ENCODE data around the gene APOA1.
A peak's percentile ranks its signal among the peaks of the same experiment; 100 is the strongest.
"Not testable (repeated sequence)": the region's sequence is repeated elsewhere in the genome, so short reads cannot be mapped to it uniquely, and the experiment has no call there.

APOA1 gene

GRCh38 chr11:116813781-116814471 lies 23.5 kb downstream of the APOA1 start:
- no peak for DNase-seq (ENCODE audit: low read depth in 2 of 2)

DNA sequence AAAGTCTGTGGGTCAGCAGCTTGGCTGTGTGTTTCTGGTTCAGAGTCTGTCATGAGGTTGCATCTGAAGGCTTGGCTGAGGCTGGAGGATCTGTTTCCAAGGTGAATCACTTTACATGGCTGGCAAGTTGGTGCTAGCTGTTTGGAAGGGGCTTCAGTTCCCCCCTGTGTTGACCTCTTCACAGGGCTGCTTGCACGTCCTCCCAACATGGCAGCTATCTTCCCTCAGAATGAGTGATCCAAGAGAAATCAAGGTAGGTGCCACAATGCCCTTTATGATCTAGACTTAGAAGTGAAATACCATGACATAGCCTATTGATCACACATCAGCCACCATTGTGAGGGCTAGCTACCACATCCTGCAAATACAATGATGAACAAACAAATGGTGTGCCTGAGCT lies 24.3 kb downstream of the APOA1 start:
- no peak for DNase-seq (ENCODE audit: low read depth in 2 of 2)

GRCh38 chr11:116812109-116812508 lies 25.3 kb downstream of the APOA1 start:
- no peak for DNase-seq (ENCODE audit: low read depth in 2 of 2)

GRCh38 chr11:116811194-116811593 lies 26.2 kb downstream of the APOA1 start:
- DNase-seq (ENCODE audit: low read depth in 2 of 2): no peak

DNA sequence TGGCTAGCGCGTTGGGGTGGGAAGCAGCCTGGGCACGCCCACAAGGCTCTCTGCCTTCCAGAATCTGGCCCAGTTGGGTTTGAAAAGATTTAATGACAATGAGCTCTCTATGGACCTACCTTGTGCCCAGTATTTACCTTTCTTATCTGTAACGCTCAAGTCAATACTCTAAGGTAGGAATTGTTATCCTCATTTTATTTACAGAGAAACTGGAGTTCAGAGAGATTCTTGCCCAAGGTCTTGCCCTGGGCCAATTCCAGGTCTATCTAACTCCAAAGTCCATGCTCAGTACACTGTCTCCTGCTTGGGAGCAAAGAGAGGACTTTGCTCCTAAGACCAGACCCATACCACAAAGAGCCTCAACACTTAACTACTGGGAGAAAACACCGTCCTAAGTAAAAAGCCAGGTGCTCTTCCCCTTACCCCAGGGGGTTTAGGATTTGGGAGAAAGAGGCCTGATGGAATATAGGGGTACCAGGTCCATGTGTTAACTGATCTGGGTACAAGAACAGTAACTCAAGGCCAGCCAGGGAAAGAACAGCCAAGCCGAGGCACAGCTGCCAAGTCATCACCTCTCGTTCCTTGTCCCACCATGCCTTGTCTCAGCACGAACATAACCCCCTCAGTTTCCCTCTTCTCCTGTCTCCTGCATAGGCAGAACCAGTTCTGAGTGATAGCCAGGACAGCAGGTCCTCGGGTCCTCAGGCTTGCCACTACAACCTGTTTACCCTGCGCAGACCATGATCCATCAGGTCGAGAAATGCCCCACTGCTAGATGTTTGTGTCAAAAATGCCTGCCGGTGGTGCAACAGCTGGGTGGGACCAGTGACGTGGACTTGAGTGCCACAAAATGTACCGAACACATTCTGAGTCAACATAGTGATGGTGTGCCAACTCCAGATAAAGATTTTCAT lies 28.9 kb downstream of the APOA1 start:
- no peak for DNase-seq (ENCODE audit: low read depth in 2 of 2)

DNA sequence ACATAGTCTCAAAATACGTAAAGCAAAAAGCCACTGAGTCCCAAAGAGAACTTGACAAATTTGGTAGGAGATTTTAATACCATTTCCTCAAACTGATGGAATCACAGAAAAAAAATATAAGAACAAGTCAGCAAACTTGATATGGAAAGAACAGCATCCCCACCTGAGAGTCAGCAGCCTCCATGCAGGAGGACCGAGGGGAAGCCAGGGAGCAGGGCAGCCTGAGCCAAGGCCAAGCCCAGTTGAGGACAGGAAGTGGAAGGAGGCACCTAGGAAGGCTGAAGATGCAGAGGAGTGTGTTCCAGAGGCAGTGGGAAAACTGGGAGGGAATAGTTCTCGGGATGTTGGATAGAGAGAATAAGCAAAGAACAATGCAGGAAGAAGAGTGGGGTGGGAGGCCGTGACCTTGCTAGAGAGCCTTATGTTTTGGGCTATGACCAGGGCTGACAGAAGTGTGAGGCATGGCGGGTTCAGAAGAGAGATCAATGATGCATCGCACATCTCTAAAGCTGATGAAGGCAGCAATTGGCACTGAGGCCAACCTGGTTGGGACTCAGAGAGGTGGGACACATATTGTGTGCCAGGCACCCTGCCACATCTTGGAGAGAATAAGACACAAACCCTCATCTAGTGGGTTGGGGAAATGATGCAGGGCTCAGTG lies 29.7 kb downstream of the APOA1 start:
- no peak for DNase-seq (ENCODE audit: low read depth in 2 of 2)

DNA sequence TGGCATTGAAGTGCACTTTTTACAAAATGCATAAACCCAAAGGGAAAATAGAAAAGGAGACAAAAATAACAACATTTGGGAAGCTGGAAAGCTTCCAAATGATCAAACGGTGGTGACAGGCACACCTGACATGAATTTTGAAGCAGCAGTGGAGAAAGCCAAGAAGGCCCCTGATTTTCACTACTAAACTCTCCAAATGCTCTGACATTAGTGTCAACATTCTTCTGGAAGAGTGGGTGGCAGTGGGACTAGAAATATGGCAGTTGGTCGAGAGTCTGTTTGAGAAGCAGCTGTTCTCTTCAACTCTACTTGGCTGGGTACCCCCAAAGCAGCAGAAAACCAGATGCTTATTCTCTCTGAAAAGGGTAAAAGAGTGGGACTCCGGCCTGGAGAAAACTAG lies 33.4 kb downstream of the APOA1 start:
- DNase-seq (ENCODE audit: low read depth in 2 of 2): no peak

- not testable (repeated sequence) for DNase-seq (ENCODE audit: low read depth in 2 of 2)
Measured at GRCh38 chr11:116801662-116802061, 35.8 kb downstream of the APOA1 start.

GRCh38 chr11:116800610-116801009 lies 36.8 kb downstream of the APOA1 start:
- no peak for DNase-seq (ENCODE audit: low read depth in 2 of 2)

DNA sequence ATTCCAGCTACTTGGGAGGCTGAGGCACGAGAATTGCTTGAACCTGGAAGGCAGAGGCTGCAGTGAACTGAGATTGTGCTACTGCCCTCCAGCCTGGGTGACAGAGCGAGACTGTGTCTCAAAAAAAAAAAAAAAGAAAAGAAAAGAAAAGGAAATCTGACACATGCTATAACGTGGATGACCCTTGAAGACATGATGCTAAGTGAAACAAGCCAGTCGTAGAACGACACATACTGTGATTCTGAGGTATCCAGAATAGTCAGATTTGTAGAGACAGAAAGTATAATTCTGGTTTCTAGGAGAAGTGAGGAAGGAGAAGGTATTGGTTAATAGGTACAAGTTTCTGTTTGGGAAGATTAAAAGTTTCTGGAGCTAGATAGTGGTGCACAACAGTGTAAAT lies 39.1 kb downstream of the APOA1 start:
- DNase-seq (ENCODE audit: low read depth in 2 of 2): no peak

DNA sequence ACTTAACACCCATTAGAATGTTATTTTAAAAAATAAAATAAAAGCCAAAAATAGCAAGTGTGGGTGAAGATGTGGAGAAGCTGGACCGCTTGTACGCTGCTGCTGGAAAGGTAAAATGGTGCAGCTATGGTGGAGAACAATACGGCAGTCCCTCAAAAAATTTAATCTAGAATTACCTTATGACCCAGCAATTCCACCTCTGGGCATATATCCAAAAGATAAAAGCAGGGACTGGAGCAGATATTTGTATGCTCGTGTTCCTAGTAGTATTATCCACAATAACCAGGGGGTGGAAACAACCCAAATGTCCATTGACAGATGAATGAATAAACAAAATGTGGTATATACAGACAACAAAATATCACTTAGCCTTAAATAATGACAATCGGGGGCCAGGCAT lies 39.6 kb downstream of the APOA1 start:
- no peak for DNase-seq (ENCODE audit: low read depth in 2 of 2)

DNA sequence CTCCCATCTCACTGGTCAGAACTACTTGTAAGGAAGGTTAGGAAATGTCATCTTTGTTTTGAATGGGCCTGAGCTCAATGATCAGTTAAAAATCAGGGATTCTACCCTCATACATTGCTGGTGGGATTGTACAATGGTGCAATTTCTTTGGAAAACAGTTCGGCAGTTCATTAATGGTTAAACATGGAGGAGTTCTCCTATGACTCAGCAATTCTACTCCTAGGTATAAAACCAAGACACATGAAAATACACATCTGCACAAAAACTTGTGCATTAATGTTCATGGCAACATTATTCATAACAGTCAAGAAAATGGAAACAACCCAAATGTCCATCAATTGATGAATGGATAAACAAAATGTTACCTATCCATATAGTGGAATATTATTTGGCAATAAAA lies 40.9 kb downstream of the APOA1 start:
- DNase-seq (ENCODE audit: low read depth in 2 of 2): no peak

DNA sequence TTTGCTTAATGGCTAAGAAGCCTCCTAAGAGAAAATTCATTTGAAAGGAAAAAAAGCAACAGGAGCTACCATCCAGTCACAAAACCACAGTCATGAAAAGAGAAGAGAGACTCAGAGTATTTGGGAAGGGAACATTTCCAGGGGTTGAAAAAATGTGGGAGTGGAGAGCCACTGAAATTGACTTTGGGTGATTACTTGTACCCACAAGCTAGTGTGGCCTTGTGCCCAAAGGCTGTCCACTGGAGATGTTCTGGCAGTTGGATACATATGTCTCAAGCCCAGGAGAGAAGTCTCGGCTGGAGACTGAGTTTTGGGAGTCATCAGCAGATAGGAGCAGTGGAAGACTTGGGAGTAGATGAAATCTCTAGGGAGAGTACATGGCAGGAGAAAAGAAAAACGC lies 42.6 kb downstream of the APOA1 start:
- DNase-seq (ENCODE audit: low read depth in 2 of 2): no peak

DNA sequence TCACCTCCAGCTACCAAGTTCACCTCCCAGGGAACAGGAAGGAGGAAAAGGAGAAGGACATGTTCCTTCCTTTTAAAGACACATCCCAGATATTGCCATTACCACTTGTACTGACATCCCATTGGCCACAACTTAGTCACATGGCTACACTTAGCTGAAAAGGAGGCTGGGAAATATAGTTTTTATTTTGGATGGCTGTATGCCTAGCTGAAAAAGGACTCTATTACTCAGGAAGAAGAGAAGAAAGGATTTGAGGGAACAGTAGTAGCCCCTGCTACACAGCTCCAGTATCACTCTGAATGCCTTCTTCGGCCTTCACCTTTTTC lies 43.7 kb downstream of the APOA1 start:
- no peak for DNase-seq (ENCODE audit: low read depth in 2 of 2)

- no peak for DNase-seq (ENCODE audit: low read depth in 2 of 2)
Measured at GRCh38 chr11:116792869-116793771, 44.3 kb downstream of the APOA1 start.

DNA sequence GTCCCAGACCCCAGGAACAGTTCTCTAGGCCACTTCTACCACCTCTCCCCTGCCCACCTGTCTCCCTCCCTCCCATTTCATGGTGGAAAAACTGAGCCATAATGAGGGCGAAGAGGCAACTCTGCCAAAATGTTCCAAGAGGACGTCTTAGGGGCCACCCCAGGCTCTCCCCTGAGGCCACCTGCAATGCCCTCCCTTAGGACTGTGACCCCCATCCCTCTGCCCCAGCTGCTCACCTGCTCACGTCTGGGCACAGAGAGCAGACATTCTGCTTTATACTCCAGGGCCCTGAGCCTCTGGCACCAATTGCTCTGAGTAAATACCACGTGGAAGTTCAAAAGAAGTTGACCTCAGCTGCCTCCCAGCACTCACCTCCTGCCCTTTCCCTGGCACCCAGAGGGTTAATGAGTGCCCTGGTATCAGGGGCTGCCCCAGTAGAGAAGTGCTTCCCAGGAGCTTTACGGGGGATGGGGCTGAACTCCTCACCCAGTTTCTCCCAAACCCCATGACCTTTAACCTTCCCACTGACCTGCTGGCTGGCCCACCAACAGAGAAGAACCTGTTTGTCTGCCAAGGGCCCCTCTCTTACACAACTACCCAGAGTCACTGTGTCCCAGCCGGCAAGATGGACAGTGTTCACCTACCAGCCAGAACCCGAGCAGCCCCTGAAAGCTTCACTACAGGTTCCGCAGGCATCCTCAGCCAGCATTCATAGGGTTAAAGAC lies 45.1 kb downstream of the APOA1 start:
- DNase-seq (ENCODE audit: low read depth in 2 of 2): no peak

DNA sequence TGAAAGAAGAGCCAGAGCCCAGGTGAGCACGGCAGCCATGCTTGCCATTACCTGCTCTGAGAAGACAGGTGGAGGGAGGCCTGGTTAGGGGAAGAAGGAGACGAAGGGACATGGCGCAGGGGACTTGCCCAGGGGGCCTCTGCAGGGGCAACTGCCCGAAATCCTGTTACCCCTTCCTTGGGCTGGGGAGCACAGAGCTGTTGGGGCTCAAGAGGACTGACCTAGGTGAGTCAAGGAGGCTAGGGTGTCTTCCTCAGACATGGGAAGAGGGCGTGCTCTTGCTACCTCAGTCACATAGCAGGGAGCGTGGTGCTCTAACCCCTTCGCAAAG lies 45.6 kb downstream of the APOA1 start, which contains the start of gene APOA5:
APOA5 (minus strand) TSS at position 67 of the 331 bp plus-strand sequence; CDS start at position 48, 19 bp downstream.
- DNase-seq (ENCODE audit: low read depth in 2 of 2): no peak

DNA sequence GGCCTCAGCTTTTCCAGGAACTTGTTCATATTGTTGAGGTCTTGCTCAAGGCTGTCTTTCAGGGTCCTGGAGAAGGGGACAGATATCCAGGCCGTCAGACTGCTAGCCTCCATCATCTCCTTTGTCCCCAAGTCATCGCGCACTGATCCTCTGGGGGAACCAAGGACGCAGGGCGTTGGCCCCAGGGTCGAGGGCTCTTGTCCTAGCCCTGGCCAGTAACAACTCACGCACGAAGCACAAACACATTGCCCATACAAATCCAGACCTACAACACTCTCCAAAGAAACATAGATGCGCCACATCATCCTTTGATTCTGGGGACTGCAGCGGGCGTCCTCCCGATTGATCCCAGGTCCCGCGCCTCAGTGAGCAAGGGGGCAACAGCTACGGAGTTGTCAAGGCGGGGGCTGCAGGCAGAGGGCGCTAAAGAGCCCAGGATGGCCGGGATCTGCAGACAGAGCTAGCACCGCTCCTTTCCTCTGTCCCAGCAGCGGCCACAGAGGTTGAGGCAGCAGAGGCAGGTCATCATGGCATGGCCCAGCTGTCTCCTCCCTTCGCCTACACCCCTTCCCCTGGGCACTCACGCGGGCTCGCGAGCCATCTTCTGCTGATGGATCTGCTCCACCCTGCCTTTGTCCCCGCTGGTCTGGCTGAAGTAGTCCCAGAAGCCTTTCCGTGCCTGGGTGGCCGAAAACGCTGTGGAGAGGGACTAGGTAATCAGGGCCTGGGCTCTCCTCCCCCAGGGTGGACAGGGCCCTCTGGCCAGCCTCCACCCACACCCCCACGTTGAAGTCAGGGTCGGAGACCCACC lies 46.2 kb downstream of the APOA1 start:
- DNase-seq (ENCODE audit: low read depth in 2 of 2): peak; percentile 55 to 59

DNA sequence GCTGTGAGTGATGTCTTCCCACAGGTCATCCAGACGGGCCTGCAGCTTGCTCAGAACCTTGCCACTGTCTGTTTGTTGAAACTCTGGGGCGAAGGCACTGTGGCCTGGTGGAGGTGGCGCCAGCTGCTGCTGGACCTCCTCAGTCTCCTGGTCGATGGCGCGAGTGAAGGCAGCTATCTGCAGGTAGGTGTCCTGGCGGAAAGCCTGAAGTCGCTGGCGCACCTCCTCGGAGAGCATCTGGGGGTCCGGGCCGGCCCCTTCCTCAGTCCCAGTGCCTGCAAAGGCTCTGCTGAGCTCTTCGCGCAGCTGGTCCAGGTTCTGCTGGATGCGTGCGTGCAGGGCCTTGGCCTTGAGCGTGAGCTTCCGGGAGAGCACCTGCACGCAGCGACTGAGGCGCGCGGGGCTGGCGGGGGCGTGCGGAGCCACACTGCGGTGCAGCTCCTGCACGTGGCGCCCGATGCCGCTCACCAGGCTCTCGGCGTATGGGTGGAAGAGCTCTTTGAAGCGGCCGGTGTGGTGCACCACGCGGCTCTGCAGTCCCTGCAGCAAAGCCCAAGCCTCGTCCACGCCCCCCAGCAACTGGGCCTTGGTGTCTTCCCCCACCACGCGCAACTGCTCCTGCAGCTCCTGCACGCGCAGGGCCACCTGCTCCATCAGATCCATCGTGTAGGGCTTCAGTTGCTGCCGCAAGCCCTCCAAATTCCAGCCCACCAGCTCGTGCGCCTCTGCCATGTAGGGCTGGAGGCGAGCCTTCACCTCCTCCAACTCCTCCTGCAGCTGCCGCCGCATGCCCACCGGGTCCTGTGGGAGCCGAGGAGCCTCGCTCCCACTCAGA lies 47.0 kb downstream of the APOA1 start:
- DNase-seq (ENCODE audit: low read depth in 2 of 2): no peak

Measured in stimulated activated CD8-positive, alpha-beta memory T cell treated with anti-CD3 and anti-CD28 coated beads, Interleukin-7, amount 100 ng/mL, for 1 hour (primary cell).